GM12878 (cell line): ENCODE results near the gene CDH16. TPM values are rescaled to one million over a fixed set of nuclear protein-coding genes. Genes with fewer than 3 reads are reported as not detected.

ENCODE experiments used
- ATAC-seq: fragments of 200-7000 bp; cut with Tn5 transposase; 3 replicates; pipeline ENCODE4 v1.9.1; 2020; ENCODE audit warnings: mild to moderate bottlenecking, moderate library complexity
- BruUV-seq: library from RNA; stranded (reverse); fragments of 400-500 nt; replicated peaks from 2 replicates; lab custom pipeline; 2021; lab: Mats Ljungman, UMichigan
- CTCF ChIA-PET: fragments of 300-600 bp; sonication (Branson Sonifier 250); formaldehyde crosslinking; extraction: SDS; loops from one replicate; lab custom pipeline; 2021; ENCODE audit warnings: inconsistent platforms; lab: Yijun Ruan, JAX
- POLR2A ChIA-PET: fragments of 350-600 bp; formaldehyde crosslinking; extraction: SDS; loops from one replicate; lab custom pipeline; 2021; ENCODE audit warnings: inconsistent platforms; lab: Charles Lee
- RAD21 ChIA-PET: fragments of 300-600 bp; sonication (Branson Sonifier 250); formaldehyde crosslinking; loops from one replicate; lab custom pipeline; 2023; ENCODE audit warnings: antibody characterized with exemption; ENCODE audit not compliant: unreplicated experiment; lab: Charles Lee
- SMC1A ChIA-PET: fragments of 300-600 bp; sonication (Branson Sonifier 250); formaldehyde crosslinking; loops from one replicate; lab custom pipeline; 2023; ENCODE audit not compliant: unreplicated experiment, uncharacterized antibody; lab: Charles Lee
- DNase-seq: peaks from one replicate; pipeline ENCODE4 v3.0.0-alpha.2; 2011; ENCODE audit warnings: low read depth, low spot score
- FAIRE-seq: peaks from 3 replicates; lab custom pipeline; 2011; peaks lifted over from hg19 to GRCh38; lab: Jason Lieb, UNC
- H2AFZ ChIP-seq: 2 replicates; pipeline ENCODE4 v1.6.0; 2011; ENCODE audit warnings: low read depth, low read length, control low read depth; ENCODE audit not compliant: control insufficient read depth
- H3K27ac ChIP-seq: 2 replicates; pipeline ENCODE4 v1.5.1; 2011; ENCODE audit warnings: control low read depth; ENCODE audit not compliant: control insufficient read depth, insufficient read depth
- H3K27me3 ChIP-seq, 2 experiments: replicated peaks in 1 of 2; 2 replicates each; pipeline versions ENCODE4 v1.6.0 to v1.6.1; 2011; ENCODE audit warnings: low read length in 1 of 2; ENCODE audit not compliant: control insufficient read depth in 2 of 2, insufficient read depth in 2 of 2
- H3K36me3 ChIP-seq, 2 experiments: 2 replicates each; pipeline ENCODE4 v1.5.1; 2011; ENCODE audit warnings: low read length in 1 of 2; ENCODE audit not compliant: control insufficient read depth in 2 of 2, insufficient read depth in 2 of 2
- H3K4me1 ChIP-seq: 2 replicates; pipeline ENCODE4 v1.6.1; 2011; ENCODE audit warnings: mild to moderate bottlenecking, low read length, moderate library complexity, mixed read lengths; ENCODE audit not compliant: control insufficient read depth, insufficient read depth
- H3K4me2 ChIP-seq: 2 replicates; pipeline ENCODE4 v1.6.0; 2011; ENCODE audit warnings: control low read depth; ENCODE audit not compliant: control insufficient read depth, insufficient read depth
- H3K4me3 ChIP-seq: fragments of 200-600 bp; sonication (generic); 2 replicates; pipeline ENCODE4 v1.5.1; 2016
- H3K79me2 ChIP-seq: 2 replicates; pipeline ENCODE4 v1.6.0; 2011; ENCODE audit warnings: low read length; ENCODE audit not compliant: control insufficient read depth, insufficient read depth
- H3K9ac ChIP-seq: 2 replicates; pipeline ENCODE4 v1.8.0; 2011; ENCODE audit warnings: low read length, control low read depth, mixed read lengths; ENCODE audit not compliant: control insufficient read depth, insufficient read depth
- H3K9me3 ChIP-seq: replicated peaks from 3 replicates; pipeline ENCODE4 v1.5.1; 2011; ENCODE audit warnings: mild to moderate bottlenecking, low read length; ENCODE audit not compliant: control insufficient read depth, insufficient read depth
- H4K20me1 ChIP-seq: 2 replicates; pipeline ENCODE4 v1.6.0; 2011; ENCODE audit not compliant: control insufficient read depth, insufficient read depth
- ATF7 ChIP-seq: fragments of 450-650 bp; IDR thresholded peaks from 2 replicates; pipeline ENCODE4 v1.6.1; 2016; ENCODE audit warnings: low read depth, mild to moderate bottlenecking
- BMI1 ChIP-seq: fragments of 450-650 bp; IDR thresholded peaks from 2 replicates; pipeline ENCODE4 v1.6.1; 2016; ENCODE audit warnings: mild to moderate bottlenecking, moderate library complexity, borderline replicate concordance
- CBX5 ChIP-seq: sonication (generic); IDR thresholded peaks from 2 replicates; pipeline ENCODE4 v1.6.1; 2016; ENCODE audit warnings: low read depth, moderate library complexity, mild to moderate bottlenecking, inconsistent platforms
- CHD1 ChIP-seq: IDR thresholded peaks from 2 replicates; pipeline ENCODE4 v1.6.1; 2012; ENCODE audit warnings: low read depth, low read length, improper control_type of control experiment
- HCFC1 ChIP-seq: fragments of 150-350 bp; IDR thresholded peaks from 2 replicates; pipeline ENCODE4 v1.6.1; 2014; ENCODE audit warnings: low read length
- HDAC6 ChIP-seq: fragments of 200-600 bp; sonication (generic); IDR thresholded peaks from one replicate; pipeline ENCODE4 v1.8.0; 2017; ENCODE audit warnings: antibody characterized with exemption; ENCODE audit not compliant: unreplicated experiment
- HDGF ChIP-seq: fragments of 450-650 bp; IDR thresholded peaks from 2 replicates; pipeline ENCODE4 v1.6.1; 2016; ENCODE audit warnings: antibody characterized with exemption
- IKZF1 ChIP-seq: fragments of 450-650 bp; conservative IDR thresholded peaks from 2 replicates; pipeline ENCODE4 v1.6.1; 2017; ENCODE audit warnings: antibody characterized with exemption, mild to moderate bottlenecking
- MYC ChIP-seq: IDR thresholded peaks from 2 replicates; pipeline ENCODE4 v1.6.1; 2011; ENCODE audit warnings: mild to moderate bottlenecking, low read length, moderate library complexity, inconsistent platforms; ENCODE audit not compliant: insufficient read depth, insufficient replicate concordance, insufficient read length, severe bottlenecking
- NKRF ChIP-seq: fragments of 450-650 bp; conservative IDR thresholded peaks from 2 replicates; pipeline ENCODE4 v1.6.1; 2017; ENCODE audit warnings: mild to moderate bottlenecking, moderate library complexity
- PAX5 ChIP-seq: IDR thresholded peaks from 2 replicates; pipeline ENCODE4 v1.6.1; 2011; ENCODE audit warnings: low read depth, low read length, borderline replicate concordance
- POLR2A ChIP-seq: IDR thresholded peaks from 2 replicates; pipeline ENCODE4 v1.6.1; 2011; ENCODE audit warnings: low read depth, mild to moderate bottlenecking, low read length
- RB1 ChIP-seq: fragments of 450-650 bp; formaldehyde crosslinking; IDR thresholded peaks from 2 replicates; pipeline ENCODE4 v1.6.1; 2017; ENCODE audit warnings: mild to moderate bottlenecking, borderline replicate concordance
- SREBF2 ChIP-seq: IDR thresholded peaks from 2 replicates; pipeline ENCODE4 v1.6.1; 2012; ENCODE audit warnings: mild to moderate bottlenecking, low read length
- TCF3 ChIP-seq: IDR thresholded peaks from 2 replicates; pipeline ENCODE4 v1.6.1; 2012; ENCODE audit warnings: low read depth, mild to moderate bottlenecking, low read length, borderline replicate concordance; ENCODE audit not compliant: insufficient read depth
- WGBS: methylation state at CpG from one replicate; pipeline ENCODE4 v1.1.6; 2016; ENCODE audit warnings: low lambda C conversion rate; ENCODE audit not compliant: insufficient replicate concordance, insufficient coverage; ENCODE audit errors: missing lambda C conversion rate; 5-methylcytosine and 5-hydroxymethylcytosine counted together
- in situ Hi-C: fragments of 300-500 bp; cut with MboI; formaldehyde crosslinking; loops from 9 replicates; pipeline ENCODE4 v1.14.3; 2018; ENCODE audit warnings: mixed read lengths
- intact Hi-C: fragments of 100-400 bp; cut with micrococcal nuclease; formaldehyde crosslinking; loops from one replicate; pipeline ENCODE4 v1.14.2; 2022; ENCODE audit not compliant: unreplicated experiment
- polyA plus RNA-seq, 11 experiments: library from polyadenylated mRNA; depleted of rRNA in 4 of 11; unstranded in 6 of 11; stranded (reverse) in 5 of 11; fragments of >200 nt; fragmentation: Nextera tagmentation in 4 of 11; fragmentation: Illumina TruSeq in 1 of 11; extraction: Ambion mirVana in 4 of 11; extraction: Trizol in 1 of 11; gene quantifications; 1 replicate in 1 of 11; 2 replicates in 10 of 11; pipeline versions ENCODE4 v1.2.1 to v1.2.3, GENCODE V29; 2011 to 2016; ENCODE audit warnings: inconsistent platforms in 2 of 11, missing spikeins in 2 of 11, low read depth in 1 of 11
- total RNA-seq, 4 experiments: library from RNA; depleted of rRNA in 3 of 4; stranded (reverse); fragments of >200 nt in 3 of 4; fragmentation: Illumina TruSeq in 1 of 4; extraction: Trizol in 1 of 4; gene quantifications; 2 replicates each; pipeline versions ENCODE4 v1.2.1 to v1.2.3, GENCODE V29; 2013 to 2021
- TF ChIP-seq, protein P1 (sequence below): IDR thresholded peaks from 2 replicates; pipeline ENCODE4 v1.6.1; 2011; ENCODE audit warnings: borderline replicate concordance, low read depth, mild to moderate bottlenecking, moderate library complexity, mixed read lengths, low read length; ENCODE audit not compliant: insufficient read depth; ENCODE audit errors: extremely low read length
- TF ChIP-seq, protein P2 (sequence below): fragments of 450-650 bp; IDR thresholded peaks from 2 replicates; pipeline ENCODE4 v1.6.1; 2017; ENCODE audit warnings: low read depth, mild to moderate bottlenecking, moderate library complexity
- TF ChIP-seq, protein P3 (sequence below): fragments of 450-650 bp; IDR thresholded peaks from 2 replicates; pipeline ENCODE4 v1.6.1; 2017; ENCODE audit warnings: borderline replicate concordance

The CDH16 gene
- total and polyA plus RNA-seq, 10 of the 15 experiments (the other 5 are each of a cell fraction or from before 2014, with no cell fraction given): 0.05 TPM; not detected in 9

DNA sequence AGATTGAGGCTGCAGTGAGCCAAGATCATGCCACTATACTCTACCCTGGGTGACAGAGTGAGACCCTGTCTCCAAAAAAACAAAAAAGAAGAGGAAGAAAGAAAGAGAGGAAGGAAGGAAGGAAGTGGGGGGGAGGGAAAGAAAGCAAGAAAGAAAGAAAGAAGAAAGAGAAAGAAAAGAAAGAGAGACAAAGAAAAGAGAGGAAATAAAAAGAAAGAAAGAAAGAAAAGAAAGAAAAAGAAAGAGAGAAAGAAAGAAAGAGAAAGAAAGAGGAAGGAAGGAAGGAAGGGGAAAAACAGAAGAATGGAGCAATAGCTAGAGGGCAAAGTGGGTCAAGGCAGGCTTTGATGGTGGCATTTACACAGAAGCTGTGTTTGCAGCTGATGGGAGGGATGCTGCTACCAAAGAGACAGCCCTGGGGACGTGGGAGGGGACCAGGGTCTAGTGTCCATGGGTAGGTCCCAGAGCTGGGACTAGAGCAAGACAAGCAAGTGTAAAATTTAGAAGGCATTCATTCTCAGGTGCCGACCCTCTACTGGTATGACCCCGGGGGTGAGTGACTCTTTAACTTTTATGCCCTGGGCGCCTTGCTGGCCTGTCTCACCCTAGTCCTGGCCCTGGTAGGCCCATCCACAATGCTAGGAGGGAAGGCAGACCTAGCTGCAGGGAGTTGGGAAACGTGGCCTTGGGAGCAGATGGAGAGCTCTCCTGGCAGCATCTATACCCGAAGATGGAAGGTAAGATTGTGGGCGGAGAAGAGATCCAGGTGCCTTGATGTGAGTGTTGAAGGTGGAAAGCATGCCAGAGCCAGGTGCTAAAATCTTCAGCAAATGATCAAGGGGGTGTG lies 40.4 kb upstream of the CDH16 start:
- ATAC-seq (no peak), FAIRE-seq (no peak), DNase-seq (no peak)
- POLR2A ChIA-PET: interaction anchor here (0.5 kb wide), 1 partner anchor 67 kb away, joined by 6 read pairs; no protein-coding TSS in a partner anchor
- TF ChIP-seq CBX5: no peak
- no peak for TF ChIP-seq BMI1
- no peak for TF ChIP-seq CHD1
- TF ChIP-seq IKZF1: no peak
- TF ChIP-seq TCF3: no peak
- TF ChIP-seq MYC: no peak
- TF ChIP-seq NKRF: no peak
- no peak for TF ChIP-seq ATF7
- TF ChIP-seq HCFC1: no peak
- no peak for TF ChIP-seq SREBF2
- TF ChIP-seq, protein P1, sequence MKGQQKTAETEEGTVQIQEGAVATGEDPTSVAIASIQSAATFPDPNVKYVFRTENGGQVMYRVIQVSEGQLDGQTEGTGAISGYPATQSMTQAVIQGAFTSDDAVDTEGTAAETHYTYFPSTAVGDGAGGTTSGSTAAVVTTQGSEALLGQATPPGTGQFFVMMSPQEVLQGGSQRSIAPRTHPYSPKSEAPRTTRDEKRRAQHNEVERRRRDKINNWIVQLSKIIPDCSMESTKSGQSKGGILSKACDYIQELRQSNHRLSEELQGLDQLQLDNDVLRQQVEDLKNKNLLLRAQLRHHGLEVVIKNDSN: no peak
- TF ChIP-seq, protein P2, sequence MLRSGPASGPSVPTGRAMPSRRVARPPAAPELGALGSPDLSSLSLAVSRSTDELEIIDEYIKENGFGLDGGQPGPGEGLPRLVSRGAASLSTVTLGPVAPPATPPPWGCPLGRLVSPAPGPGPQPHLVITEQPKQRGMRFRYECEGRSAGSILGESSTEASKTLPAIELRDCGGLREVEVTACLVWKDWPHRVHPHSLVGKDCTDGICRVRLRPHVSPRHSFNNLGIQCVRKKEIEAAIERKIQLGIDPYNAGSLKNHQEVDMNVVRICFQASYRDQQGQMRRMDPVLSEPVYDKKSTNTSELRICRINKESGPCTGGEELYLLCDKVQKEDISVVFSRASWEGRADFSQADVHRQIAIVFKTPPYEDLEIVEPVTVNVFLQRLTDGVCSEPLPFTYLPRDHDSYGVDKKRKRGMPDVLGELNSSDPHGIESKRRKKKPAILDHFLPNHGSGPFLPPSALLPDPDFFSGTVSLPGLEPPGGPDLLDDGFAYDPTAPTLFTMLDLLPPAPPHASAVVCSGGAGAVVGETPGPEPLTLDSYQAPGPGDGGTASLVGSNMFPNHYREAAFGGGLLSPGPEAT: no peak
- TF ChIP-seq PAX5: no peak
- TF ChIP-seq, protein P3, sequence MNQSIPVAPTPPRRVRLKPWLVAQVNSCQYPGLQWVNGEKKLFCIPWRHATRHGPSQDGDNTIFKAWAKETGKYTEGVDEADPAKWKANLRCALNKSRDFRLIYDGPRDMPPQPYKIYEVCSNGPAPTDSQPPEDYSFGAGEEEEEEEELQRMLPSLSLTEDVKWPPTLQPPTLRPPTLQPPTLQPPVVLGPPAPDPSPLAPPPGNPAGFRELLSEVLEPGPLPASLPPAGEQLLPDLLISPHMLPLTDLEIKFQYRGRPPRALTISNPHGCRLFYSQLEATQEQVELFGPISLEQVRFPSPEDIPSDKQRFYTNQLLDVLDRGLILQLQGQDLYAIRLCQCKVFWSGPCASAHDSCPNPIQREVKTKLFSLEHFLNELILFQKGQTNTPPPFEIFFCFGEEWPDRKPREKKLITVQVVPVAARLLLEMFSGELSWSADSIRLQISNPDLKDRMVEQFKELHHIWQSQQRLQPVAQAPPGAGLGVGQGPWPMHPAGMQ: no peak
- TF ChIP-seq HDAC6: no peak
- no peak for TF ChIP-seq HDGF
- no peak for TF ChIP-seq RB1
- TF ChIP-seq POLR2A: no peak
- Histone ChIP-seq H3K9me3 (no peaks in the 10 kb centered on the region), H3K27me3 (no peaks in the 10 kb centered on the region), H3K4me3 (no peak overlapping the region), H3K4me2 (no peak overlapping the region), H3K79me2 (no peaks in the 10 kb centered on the region), H3K27ac (no peak overlapping the region), H3K36me3 (no peaks in the 10 kb centered on the region), H2AFZ (no peak overlapping the region), H3K9ac (no peak overlapping the region), H4K20me1 (no peaks in the 10 kb centered on the region), H3K4me1 (peaks cover 11% of the 10 kb centered on the region)
- intact Hi-C loops (loop anchor here (10.0 kb wide), 1 partner anchor 56 kb away; no protein-coding TSS in a partner anchor), in situ Hi-C loops (no loop called here)
- 53% methylated on average over 7 of the region's 7 CpGs for WGBS
- no TSS peak for BruUV-seq
- RAD21 ChIA-PET: no interaction called here
- CTCF ChIA-PET: interaction anchor here (0.9 to 3.9 kb wide), 13 partner anchors 9 to 226 kb away, joined by 3 to 12 read pairs (median 4); no protein-coding TSS in a partner anchor
- SMC1A ChIA-PET: interaction anchor here (1.4 to 1.7 kb wide), 2 partner anchors 14 to 198 kb away, joined by 4 to 6 read pairs; no protein-coding TSS in a partner anchor
